Hepatocyte (in vitro differentiated cells): Measurements from ENCODE around the gene YLPM1.

Experiments used
- CTCF ChIP-seq: fragments of 200-600 bp; sonication (generic); IDR thresholded peaks from 2 replicates; pipeline ENCODE4 v1.5.1; 2016; ENCODE audit warnings: antibody characterized with exemption, mild to moderate bottlenecking; ENCODE audit not compliant: poor library complexity
- EZH2 ChIP-seq: fragments of 200-600 bp; sonication (generic); IDR thresholded peaks from 2 replicates; pipeline ENCODE4 v1.6.1; 2016; ENCODE audit warnings: antibody characterized with exemption, mild to moderate bottlenecking, borderline replicate concordance
- EZH2phosphoT487 ChIP-seq: fragments of 200-600 bp; sonication (generic); IDR thresholded peaks from one replicate; pipeline ENCODE4 v1.6.1; 2018; ENCODE audit warnings: antibody characterized with exemption, mild to moderate bottlenecking, low read depth, moderate library complexity; ENCODE audit not compliant: unreplicated experiment, severe bottlenecking

GRCh38 chr14:74861734-74862090 lies 98.6 kb downstream of the YLPM1 start:
- TF ChIP-seq CTCF: no peak
- TF ChIP-seq EZH2phosphoT487: no peak
- TF ChIP-seq EZH2: no peak
